NCI-H2227 treated with DMSO at 0.1 percent for 48 hours (cell line): Measurements from ENCODE around the gene SETD6.
A peak's percentile ranks its signal among the peaks of the same experiment; 100 is the strongest.

Experiments
- DNase-seq: peaks from one replicate; lab custom pipeline; 2025; lab: John Stamatoyannopoulos, UW

The SETD6 gene

DNA sequence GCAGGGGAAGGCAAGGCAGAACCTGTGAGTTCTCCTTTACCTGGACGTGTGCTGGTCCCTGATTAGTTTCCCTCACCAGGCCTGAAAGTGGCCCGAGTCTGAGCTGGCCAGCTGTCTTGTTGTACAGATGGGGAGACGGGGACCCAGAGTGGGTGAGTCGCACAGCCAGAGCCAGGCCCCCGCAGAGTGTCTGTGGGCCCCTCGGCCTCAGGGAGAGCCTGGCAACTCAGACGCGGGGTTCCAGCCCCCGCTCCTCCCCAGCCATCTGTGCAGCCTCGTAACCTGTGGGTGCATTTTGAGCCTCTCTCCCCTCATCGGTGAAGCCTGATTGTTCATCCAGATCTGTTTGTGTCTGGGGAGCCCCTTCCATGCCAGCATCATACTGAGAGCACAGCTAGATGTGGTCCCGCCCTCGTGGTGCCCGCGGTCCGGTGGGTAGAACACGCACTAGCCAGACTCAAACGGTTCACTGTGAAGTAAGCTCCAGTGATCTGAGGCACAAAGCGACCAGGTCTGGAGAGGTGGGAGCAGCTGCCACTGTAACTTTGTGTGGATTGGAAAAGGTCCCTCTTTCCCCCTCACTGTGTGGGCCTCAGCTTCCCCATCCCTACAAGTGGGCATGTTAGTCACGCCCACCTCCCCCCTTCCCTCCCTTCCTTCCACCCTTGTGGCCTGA is 21.4 kb upstream of the SETD6 start:
- DNase-seq = no peak

DNA sequence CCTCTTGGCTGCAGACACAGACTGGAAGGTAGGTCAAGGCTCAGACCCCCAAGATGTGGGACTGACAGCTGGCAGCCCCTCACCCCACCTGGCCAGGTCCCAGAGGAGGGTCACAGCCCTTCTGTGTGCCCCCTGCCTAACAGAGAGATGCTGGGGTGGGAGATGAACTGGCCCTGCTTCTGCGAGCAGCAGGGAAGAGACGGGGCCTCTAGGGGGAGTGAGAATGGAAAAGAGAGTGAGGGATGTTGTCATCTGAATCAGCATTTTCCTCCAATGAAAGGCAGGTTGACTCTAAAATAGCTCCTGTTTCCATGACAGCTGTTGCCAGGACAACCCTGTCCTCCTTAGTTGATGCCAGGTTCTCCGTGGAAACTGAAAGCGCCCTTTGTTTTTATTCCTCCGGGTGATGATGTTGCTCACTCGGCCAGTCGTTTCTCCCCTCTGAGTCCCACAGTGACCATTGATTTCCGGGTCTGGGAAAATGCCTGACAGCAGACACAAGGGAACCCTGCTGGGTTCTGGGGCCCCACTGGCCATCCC is 20.3 kb upstream of the SETD6 start:
- peak; percentile 88 for DNase-seq

DNA sequence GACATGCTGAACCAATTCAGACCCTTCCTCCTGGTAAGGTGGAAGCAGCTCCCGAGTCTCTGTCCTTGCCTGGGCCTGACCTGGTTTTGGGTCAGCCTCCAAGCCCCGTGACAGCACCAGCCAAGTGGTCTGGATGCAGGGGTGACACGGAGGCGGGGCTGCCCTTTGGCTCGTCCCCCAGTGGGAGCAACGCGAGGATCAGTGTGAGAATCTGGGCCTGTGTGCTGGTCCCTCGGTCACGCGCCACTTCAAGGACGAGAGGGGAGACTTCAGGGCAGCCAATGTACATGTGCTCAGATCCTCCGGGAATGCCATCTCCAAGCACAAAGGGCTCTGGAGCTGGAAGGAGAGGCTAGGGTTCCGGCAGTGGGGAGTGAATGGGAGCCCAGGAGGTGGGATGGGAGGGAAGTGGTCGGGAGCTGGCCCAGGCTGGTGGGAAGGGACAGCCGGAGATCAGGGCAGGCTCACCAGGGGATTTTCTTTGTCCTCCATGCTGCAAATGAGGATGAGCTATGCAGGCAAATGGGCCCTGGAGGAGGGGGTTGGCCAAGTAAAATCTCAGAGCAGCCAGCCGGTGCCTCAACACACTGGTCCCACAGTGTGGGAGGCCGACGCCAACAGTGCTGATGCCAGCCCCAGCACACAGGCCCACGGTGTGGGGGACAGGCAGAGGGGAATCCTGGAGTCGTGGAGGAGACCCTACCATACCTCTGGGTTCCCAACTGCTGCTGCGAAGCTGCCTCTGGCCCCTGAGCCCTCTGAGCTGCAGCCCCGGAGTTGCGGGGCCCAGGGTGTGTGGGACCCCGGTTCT is 19.6 kb upstream of the SETD6 start:
- DNase-seq = no peak

DNA sequence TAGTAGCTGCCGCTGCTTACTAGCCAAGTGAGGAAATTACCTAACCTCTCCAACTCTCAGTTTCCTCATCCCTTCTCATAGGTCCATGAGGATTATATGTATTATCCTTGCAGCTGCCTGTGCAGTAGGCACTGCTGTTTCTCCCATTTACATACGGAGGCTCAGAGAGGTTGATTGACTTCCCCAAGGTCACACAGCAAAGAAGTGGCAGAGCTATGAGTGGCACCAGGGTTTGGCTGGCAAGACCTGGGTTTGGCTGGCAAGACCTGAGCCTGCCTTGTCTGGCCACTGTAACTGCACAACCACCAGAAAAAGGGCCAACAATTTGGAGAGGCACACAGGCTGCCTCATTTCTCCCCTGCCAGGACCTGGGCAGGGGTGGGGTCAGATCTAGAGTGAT is 17.8 kb upstream of the SETD6 start:
- DNase-seq = no peak

- no peak for DNase-seq
Measured at GRCh38 chr16:58497935-58498334, 17.4 kb upstream of the SETD6 start.

GRCh38 chr16:58498341-58499091 is 16.8 kb upstream of the SETD6 start:
- DNase-seq = no peak

DNA sequence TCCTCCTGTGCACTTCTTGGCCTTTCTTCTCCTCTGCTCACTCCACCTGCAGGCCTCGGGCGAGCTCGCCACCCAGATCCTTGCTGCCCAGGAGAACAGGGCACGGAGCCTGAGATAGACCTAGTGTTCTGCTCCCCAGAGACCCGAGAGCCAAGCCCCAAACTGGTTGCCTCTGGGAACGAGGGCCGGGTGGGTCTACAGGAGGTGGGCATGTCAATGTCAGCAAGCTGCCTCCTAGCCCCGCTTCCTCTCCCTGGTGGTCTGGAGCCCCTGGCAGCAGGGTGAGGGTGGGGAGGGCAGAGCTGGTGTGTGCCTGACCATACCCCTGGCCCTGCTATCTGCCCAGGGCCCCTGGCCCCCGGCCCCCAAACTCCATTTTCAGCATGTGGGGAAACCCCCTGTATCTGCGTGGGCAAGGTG is 16.2 kb upstream of the SETD6 start:
- no peak for DNase-seq

DNA sequence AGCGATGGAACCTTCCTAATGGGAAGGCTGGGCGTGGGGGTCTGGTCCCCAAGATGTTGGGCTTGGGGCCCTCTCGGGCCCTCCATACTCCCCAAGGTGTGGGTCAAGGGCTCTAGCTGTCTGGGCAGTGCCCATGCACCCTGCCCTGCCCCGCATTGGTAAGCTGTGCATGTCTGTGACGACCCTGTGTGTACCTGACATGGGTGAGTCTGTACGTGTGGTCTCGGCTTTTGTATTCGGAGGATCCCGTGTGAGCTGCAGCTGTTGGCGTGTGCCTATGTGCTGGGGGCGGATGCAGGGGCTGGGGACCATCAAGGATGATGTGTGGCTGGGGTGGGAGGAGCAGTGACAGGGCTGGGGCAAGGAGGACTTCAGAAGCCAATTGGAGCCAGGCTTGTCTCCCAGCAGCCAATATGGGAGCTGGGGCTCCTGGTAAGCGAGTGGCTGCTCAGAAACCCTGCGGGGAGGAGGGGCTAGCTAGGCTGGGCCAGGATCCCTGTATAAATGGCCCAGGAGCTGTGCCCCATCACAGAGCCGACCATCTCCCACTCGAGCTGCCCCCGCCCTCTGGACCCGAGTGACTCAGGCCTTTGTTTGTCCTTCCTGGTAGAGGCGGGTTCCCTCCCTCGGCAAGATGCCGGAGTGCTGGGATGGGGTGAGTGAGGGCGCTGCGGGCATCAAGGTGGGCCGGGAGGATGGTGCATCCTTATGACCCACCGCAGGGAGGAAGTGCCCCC is 15.5 kb upstream of the SETD6 start, which contains the start of gene NDRG4:
Gene NDRG4 (plus strand): TSS at position 529 of the 737 bp plus-strand sequence. CDS start 106 bp downstream, at position 635.
- DNase-seq = peak; percentile 87

- no peak for DNase-seq
Measured at GRCh38 chr16:58500430-58501241, 14.7 kb upstream of the SETD6 start.

DNA sequence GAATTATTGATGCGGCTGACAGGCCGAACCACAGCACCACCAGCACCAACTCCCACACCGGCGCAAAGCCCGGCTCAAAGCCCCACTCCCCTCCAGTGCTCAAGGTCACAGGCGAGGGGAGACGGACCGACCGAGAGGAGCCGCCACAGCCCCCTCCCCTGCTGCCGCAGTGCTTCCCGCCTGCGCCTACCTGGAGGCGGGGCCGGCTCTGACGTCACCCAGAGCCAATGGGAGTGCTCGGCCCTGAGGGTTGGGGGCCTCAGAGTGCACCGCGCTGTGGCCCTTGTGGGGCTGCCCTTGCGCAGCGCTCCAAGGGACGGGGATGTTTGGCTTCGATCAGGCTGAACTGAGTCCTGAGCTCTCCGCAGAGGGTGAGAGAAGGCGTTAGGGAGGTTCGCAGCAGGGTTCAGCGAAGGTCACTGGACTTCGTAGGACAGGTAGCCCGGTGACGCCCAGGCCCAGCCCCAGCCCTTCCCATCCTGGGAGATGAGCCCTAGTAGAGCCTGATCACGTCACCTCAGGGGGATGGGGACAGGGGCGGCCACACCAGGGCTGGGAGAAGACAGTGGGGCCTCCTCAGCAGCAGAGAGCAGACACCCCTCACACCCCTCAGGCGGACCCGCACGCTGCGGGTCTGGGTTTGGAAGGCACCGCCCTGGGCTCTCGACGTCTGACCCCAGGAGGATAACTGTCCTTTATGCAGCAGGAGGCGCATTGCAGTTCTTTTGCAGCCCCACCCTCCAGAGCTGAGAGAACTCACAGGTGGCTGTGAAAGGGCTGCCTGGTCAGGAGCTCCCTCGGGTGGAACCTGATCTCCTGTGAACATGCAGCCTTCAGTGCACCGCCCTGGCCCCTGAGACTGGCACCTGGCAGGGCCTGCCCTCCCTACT is 13.8 kb upstream of the SETD6 start:
- DNase-seq = peak; percentile 15

DNA sequence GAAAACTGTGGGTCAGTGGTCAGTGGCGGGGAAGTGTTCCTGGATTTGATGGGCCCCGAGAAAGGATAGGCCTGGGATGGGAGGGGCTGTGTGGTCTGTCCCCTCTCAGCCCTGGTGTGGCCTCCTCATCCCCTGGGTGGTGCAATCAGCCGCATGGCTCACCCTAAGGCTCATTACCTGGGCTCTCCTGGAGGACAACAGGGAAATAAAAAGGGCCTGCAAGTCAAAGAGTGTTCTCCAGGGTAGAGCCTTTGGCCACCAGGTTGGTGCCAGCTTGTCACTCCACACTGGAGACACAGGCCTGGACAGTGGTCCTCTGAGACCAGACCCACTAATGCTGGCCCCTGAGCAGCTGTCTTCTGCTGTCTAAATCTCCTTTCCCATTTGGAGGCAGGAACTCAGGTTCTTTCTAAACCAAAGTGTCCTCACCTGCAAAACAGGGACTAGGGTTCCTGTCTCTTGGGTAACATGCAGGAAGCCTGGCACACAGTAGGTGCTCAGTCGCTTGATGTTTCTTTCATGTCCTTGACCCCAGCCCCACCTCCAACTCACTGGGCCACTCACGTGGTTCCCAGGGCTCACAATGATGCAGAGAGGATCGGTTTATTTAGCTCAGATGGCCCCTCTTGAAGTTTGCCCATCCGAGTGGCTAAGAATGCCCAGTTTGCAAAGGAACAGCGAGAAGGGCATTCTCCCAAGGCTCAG is 12.9 kb upstream of the SETD6 start:
- DNase-seq = no peak

DNA sequence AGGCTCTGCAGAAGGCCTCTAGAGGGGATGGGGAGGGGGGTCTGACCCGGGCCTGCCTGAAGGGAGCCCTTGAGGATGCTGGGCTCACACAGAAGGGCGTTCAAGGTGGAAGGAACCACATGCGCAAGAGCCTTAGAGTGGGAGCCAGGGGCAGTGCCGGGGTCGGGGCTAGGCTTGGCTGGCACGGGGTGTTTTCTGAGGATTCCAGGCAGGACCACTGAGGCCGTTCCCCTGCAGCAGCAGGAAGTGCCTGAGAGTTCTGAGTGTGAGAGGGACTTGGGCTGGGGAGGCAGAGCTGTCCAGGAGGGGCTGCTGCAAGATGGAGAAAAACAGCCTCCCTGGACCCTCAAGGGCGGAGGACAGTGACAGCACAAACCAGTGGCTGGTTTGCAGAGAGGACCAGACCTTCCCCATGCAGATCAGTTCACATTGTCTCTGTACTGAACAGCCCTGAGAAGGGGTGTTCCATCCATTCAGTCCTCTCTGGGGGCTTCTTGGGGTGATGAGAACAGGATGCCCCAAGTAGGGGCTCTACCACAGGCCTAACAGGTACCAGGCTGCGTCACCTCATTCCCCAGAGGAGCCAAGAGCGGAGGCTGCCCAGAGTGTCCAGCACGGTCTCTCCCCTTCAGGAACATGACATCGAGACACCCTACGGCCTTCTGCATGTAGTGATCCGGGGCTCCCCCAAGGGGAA is 12.0 kb upstream of the SETD6 start:
- no peak for DNase-seq

DNA sequence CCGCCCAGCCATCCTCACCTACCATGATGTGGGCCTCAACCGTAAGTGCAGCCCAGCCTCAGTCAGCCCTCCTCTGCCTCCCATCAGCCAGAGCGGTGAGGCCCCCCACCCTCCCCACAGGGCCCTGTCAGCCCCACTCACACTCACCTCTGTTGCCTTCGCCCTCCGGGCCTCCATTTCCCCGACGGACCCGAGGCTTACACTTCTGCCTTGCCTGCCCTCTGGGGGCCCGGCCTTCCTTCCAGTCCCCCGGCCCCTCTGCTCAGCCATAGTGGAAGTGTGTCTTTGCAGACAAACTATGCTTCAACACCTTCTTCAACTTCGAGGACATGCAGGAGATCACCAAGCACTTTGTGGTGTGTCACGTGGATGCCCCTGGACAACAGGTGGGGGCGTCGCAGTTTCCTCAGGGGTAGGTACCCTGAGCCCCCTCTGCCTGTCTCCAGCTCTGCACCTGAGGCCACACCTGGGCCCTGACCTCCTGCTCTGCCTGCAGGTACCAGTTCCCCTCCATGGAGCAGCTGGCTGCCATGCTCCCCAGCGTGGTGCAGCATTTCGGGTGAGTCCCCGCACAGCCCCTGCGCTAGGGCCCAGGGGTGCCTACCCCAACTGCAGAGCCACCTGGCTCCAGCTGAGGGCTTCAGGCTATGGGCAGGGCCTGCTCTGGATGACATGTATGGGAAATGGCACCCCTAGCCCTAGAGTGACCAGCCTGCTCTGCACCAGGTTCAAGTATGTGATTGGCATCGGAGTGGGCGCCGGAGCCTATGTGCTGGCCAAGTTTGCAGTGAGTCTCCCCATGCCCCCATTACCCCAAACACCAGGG is 11.2 kb upstream of the SETD6 start:
- DNase-seq = no peak

- DNase-seq = no peak
Measured at GRCh38 chr16:58506241-58507194, 8.8 kb upstream of the SETD6 start.

GRCh38 chr16:58507195-58507962 is 7.9 kb upstream of the SETD6 start:
- DNase-seq = no peak
